ACC112 (cell line): ENCODE results near the gene LZIC.

ENCODE experiments used
- H2AFZ ChIP-seq: fragments of 200-600 bp; sonication (generic); one replicate; pipeline ENCODE4 v1.6.0; 2017; ENCODE audit warnings: antibody characterized with exemption, low read length; ENCODE audit not compliant: unreplicated experiment
- H3K27ac ChIP-seq: fragments of 200-600 bp; sonication (generic); 2 replicates; pipeline ENCODE4 v1.5.1; 2014; ENCODE audit warnings: low read depth, mild to moderate bottlenecking, antibody characterized with exemption, low read length, moderate library complexity
- H3K27me3 ChIP-seq: fragments of 200-600 bp; sonication (generic); 2 replicates; pipeline ENCODE4 v1.6.1; 2014; ENCODE audit warnings: mild to moderate bottlenecking, antibody characterized with exemption, low read length, moderate library complexity, mixed read lengths; ENCODE audit not compliant: insufficient read depth
- H3K36me3 ChIP-seq: fragments of 200-600 bp; sonication (generic); 2 replicates; pipeline ENCODE4 v1.6.1; 2016; ENCODE audit warnings: mild to moderate bottlenecking, antibody characterized with exemption, low read length, moderate library complexity, mixed read lengths; ENCODE audit not compliant: insufficient read depth
- H3K4me1 ChIP-seq: fragments of 200-600 bp; sonication (generic); one replicate; pipeline ENCODE4 v1.6.1; 2016; ENCODE audit warnings: low read length, mixed read lengths; ENCODE audit not compliant: insufficient read depth, unreplicated experiment, control insufficient read depth
- H3K4me3 ChIP-seq: fragments of 200-600 bp; sonication (generic); 2 replicates; pipeline ENCODE4 v1.5.1; 2014; ENCODE audit warnings: mild to moderate bottlenecking, low read depth, low read length
- H3K79me2 ChIP-seq: fragments of 200-600 bp; sonication (generic); one replicate; pipeline ENCODE4 v1.6.0; 2016; ENCODE audit warnings: low read length; ENCODE audit not compliant: control insufficient read depth, unreplicated experiment, insufficient read depth

The LZIC gene

DNA sequence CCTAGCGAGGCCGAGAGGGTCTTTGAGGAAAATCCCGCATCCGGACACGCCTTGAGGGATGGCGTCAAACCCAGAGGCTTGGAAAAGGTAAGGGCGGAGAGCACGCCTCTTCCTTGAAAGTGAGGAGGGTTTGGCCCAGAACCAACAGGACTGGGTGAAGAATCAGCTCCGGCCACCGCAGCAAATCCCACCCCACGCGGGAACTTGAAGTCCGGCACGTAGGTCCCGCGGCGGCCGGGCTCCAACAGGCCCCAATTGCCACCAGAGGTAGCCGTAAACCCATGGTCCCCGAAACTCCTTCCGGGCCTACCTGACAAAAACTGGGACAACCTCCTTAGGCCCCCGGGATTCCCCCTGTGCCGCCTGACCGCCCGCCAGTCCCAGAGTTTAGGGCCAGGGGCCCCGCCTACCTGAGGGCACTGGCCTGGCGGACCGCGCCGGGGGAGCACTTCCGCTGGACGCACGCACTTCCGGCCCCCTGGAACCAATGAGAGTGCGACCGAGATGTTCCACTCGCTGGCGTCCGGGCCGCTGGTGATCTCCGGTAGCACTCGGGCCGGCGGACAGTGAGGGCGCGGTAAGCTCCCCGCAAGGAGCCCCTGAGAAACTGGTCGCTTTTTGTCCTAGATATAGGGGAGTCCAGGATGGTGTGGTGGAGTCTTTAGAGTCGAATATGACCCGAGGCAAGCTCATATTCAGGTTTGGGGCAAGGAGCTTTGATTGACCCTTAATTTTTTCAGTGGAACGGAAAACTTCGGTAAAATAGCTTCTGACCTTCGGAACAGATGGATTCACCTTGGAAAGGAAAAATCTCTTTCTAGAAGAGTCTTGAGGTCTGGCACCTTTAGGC lies at the start of gene LZIC, which contains the start of gene NMNAT1:
Gene LZIC, minus strand, starts transcription at position 453 of the 850 bp plus-strand sequence. CDS start 6,772 bp downstream, outside the sequence.
Gene NMNAT1, plus strand, starts transcription at position 537 of the 850 bp plus-strand sequence. CDS start 28,599 bp downstream, outside the sequence.
- peak within 1 kb of the TSS; percentile 84 for H3K27ac ChIP-seq
- no peaks in the 10 kb centered on the region for H3K27me3 ChIP-seq
- peak within 1 kb of the TSS; percentile 79 for H2AFZ ChIP-seq
- H3K4me1 ChIP-seq = peaks cover 10% of the 10 kb centered on the region
- peak within 1 kb of the TSS; percentile 86 for H3K4me3 ChIP-seq
- peaks cover 16% of the 10 kb centered on the region for H3K79me2 ChIP-seq
- H3K36me3 ChIP-seq = no peaks in the 10 kb centered on the region

DNA sequence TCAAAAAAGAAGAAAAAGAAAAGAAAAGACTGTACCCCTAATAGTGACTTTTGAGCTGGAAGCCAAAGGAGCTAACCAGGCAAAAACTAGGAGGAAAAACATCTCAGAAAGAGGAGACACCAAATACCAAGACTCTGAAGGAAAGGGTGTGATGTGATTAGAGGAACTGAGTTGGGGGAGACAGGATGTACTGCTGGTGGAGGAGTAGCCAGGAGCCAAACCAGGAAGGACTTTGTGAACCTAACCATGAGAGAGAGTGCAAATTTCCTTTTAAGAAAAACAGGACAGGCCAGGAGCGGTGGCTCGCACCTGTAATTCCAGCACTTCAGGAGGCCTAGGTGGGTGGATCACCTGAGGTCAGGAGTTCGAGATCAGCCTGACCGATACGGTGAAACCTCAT lies 49.7 kb upstream of the LZIC start:
- Histone ChIP-seq H3K4me3 (no peak overlapping the region), H3K4me1 (peaks cover 7% of the 10 kb centered on the region), H2AFZ (no peak overlapping the region), H3K27me3 (peaks cover 17% of the 10 kb centered on the region), H3K79me2 (no peaks in the 10 kb centered on the region), H3K27ac (no peak overlapping the region), H3K36me3 (no peaks in the 10 kb centered on the region)

DNA sequence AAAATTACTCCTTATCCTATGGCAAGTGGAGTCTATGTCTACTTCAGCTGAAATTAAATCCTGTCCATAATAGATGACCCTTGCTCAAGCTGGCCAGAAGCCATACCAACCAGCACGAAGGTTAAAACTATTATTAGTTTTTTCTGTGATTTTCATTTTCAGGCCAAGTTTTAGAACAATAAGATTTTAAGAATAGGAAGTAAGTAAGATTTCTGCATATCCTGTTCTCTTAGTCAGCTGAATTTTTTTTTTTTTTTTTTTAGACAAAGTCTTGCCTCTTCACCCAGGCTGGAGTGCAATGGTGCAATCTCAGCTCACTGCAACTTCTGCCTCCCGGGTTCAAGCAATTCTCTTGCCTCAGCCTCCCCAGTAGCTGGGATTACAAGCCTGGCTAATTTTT lies 47.8 kb upstream of the LZIC start:
- Histone ChIP-seq H3K4me3 (no peak overlapping the region), H3K79me2 (no peaks in the 10 kb centered on the region), H3K4me1 (peaks cover 7% of the 10 kb centered on the region), H3K27me3 (no peaks in the 10 kb centered on the region), H2AFZ (no peak overlapping the region), H3K27ac (no peak overlapping the region), H3K36me3 (no peaks in the 10 kb centered on the region)

DNA sequence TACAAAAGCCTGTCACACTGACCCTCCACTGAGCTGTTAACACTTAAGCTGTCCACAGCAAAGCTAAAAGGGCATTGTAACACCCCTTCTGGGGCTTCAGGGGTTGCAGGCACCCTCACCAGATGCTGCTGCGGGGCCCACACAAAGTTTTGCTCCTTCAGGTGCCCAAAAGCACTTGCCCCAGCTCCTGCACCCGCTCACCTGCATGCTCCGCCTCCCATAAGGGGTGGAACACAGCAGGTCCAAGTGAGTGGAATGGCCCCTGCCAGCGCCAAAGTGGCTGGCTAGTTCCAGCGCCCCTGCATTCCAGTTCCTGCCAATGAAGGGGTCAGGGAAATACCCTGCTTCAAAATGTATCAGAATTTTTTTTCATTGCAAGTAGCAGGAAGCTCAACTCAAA lies 46.6 kb upstream of the LZIC start:
- H2AFZ ChIP-seq = no peak overlapping the region
- no peak overlapping the region for H3K27ac ChIP-seq
- H3K27me3 ChIP-seq = no peaks in the 10 kb centered on the region

DNA sequence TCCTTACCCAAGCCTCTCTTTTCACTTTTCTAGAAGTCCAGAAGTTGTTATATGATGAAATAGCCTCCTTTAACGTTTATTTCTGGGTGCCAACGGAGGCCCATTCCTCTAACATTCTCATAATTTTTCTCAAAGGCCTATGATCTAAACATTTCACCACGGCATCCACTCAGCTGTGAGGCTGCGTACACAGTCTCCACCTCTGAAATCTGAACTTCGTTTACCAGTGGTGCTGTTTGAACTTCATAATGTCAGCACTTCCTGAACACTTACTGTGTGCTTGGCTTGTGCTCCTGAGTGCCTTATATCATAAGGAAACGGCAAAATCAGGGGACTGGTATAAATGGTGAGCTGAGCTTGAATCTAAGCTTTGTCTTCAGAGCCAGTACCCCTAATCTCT lies 41.8 kb upstream of the LZIC start:
- H3K27me3 ChIP-seq = no peaks in the 10 kb centered on the region
- no peak overlapping the region for H3K4me3 ChIP-seq
- no peaks in the 10 kb centered on the region for H3K79me2 ChIP-seq
- H3K36me3 ChIP-seq = no peaks in the 10 kb centered on the region; the same call in 1 of the 2 replicates
- H2AFZ ChIP-seq = no peak overlapping the region
- H3K4me1 ChIP-seq = no peaks in the 10 kb centered on the region
- H3K27ac ChIP-seq = no peak overlapping the region

More for the DNA sequence above, 46.6 kb upstream of the LZIC start:
- H3K4me1 ChIP-seq = peaks cover 7% of the 10 kb centered on the region
- no peaks in the 10 kb centered on the region for H3K79me2 ChIP-seq
- H3K4me3 ChIP-seq = no peak overlapping the region
- no peaks in the 10 kb centered on the region for H3K36me3 ChIP-seq

DNA sequence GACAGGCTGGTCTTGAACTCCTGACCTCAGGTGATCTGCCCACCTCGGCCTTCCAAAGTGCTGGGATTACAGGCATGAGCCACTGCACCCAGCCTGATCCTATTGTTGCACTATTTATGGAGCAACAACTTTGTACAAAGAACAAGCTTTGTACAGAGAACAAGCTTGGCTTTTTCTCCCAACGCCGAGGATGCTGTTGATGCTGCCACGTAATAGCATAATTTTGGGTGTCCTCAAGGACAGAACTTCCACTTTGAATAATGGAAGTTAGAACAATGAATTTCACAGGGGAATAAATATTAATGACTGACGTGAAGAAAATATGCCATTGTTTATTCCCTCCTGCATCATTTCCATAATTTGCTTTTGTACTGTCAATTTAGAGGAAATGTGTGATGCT lies 41.1 kb upstream of the LZIC start:
- Histone ChIP-seq H2AFZ (no peak overlapping the region), H3K36me3 (no peaks in the 10 kb centered on the region; the same call in 1 of the 2 replicates), H3K79me2 (no peaks in the 10 kb centered on the region), H3K4me3 (no peak overlapping the region), H3K27me3 (no peaks in the 10 kb centered on the region), H3K4me1 (no peaks in the 10 kb centered on the region), H3K27ac (no peak overlapping the region)

DNA sequence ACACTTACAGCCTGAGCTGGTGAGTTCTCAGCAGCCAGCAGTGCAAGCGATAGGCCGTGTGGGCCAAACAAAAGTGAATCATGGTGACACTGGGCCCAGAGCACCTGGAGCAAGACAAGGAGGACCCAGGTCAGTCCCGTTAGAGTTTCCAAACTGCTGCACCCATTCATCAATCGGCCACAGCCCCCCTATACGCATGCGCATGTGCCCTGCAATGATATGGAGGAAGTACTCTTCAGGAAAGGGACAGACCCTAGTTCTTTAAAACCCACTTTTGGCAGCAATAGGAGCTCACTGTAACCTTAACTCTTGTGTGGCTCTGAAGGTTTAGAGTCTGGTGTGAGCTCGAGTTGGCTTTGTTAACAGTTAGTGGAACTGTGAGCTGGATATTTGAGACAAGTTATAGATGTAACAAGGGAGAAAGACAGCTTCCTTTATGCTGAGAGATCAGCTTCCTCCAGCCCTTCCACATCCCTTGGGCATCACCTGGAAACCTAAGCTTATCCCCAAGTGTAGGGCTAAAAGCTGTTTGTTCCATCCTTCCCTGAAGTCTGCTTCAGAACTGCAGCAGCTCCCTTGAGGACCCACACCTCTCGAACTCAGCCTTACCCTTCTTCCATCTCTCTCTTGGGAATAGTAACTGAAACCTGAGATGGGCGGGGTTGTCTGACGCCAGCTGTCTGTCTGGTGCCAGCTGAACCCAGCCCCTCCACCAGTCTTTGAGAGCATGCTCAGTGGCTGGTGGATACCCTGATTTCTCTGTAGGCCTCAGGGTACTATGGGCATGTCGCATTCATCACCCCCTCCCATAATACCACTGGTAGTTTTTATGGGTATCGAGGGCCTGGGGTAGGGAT lies 17.7 kb upstream of the LZIC start:
- peaks cover 13% of the 10 kb centered on the region for H3K4me1 ChIP-seq
- no peak overlapping the region for H3K27ac ChIP-seq
- no peak overlapping the region for H3K4me3 ChIP-seq
- peaks cover 3% of the 10 kb centered on the region for H3K79me2 ChIP-seq
- H3K27me3 ChIP-seq = no peaks in the 10 kb centered on the region
- no peak overlapping the region for H2AFZ ChIP-seq
- H3K36me3 ChIP-seq = no peaks in the 10 kb centered on the region

DNA sequence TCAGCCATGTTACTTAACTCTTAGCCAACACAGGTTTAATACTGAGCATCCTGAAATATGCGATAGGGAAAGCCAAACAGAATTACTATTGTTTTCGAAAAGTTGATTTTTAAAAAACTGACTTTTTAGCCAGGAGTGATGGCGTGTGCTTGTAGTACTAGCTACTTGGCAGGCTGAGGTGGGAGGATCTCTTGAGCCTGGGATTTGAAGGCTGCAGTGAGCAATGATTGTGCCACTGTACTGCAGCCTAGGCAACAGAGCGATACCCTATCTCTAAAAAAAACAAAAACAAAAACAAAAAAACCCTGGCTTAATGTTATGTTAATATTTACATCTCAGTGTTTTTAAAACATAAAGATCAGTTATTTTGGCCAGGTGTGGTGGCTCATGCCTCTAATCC lies 16.8 kb upstream of the LZIC start:
- no peak overlapping the region for H3K27ac ChIP-seq
- no peaks in the 10 kb centered on the region for H3K27me3 ChIP-seq
- peaks cover 13% of the 10 kb centered on the region for H3K4me1 ChIP-seq
- H3K36me3 ChIP-seq = no peaks in the 10 kb centered on the region
- peaks cover 3% of the 10 kb centered on the region for H3K79me2 ChIP-seq
- no peak overlapping the region for H2AFZ ChIP-seq
- H3K4me3 ChIP-seq = no peak overlapping the region

DNA sequence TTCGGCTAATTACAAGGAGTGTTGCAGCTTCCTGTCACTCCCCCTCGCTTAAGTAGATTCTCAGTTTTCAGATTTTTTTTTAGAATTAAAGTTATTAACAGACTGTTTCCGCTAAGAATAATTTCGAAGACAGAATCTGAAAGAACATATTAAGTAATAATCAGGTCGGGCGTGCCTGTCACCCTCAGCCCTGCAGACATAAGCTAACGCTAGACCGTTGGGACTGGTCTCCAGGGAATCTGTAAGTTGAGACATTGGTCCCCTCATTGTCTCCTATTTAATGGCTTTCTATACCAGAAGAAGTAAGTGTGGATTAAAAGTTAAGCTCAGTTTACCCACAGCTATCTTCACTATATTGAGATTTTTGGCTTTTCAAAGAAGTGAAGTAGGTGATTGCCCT lies 14.5 kb upstream of the LZIC start:
- Histone ChIP-seq H3K27ac (no peak overlapping the region), H3K4me3 (no peak overlapping the region), H3K36me3 (no peaks in the 10 kb centered on the region), H2AFZ (no peak overlapping the region), H3K27me3 (no peaks in the 10 kb centered on the region), H3K79me2 (peaks cover 3% of the 10 kb centered on the region), H3K4me1 (peaks cover 13% of the 10 kb centered on the region)

DNA sequence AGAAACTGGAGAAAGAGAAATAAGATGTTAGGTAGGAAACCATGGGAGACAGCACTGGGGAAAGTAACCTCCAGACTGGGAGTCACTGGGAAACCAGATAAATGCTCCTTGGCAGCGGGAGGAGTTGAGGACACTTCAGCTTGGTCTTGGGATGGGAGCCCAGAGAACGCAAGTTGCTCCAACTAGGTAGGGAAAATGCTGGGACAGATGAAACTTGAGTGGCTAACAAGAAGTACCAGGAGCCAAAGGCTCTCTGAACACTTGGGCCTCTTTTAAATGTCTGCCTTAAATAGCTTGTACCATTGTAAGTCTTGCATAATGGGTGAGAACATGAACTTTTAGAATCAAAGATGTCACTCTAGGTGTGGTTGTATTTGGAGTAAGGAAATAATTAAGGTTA lies 3.1 kb upstream of the LZIC start:
- Histone ChIP-seq H3K27ac (no peak overlapping the region), H3K27me3 (no peaks in the 10 kb centered on the region), H2AFZ (no peak overlapping the region), H3K4me3 (no peak overlapping the region), H3K36me3 (no peaks in the 10 kb centered on the region; the same call in 1 of the 2 replicates), H3K79me2 (peaks cover 17% of the 10 kb centered on the region), H3K4me1 (peaks cover 10% of the 10 kb centered on the region)
